GM12874 (cell line): ENCODE data around the gene PCDHB1.

ENCODE experiments used
- TF ChIP-seq, protein P1 (sequence below): IDR thresholded peaks from 2 replicates; pipeline ENCODE4 v1.5.1; 2011; ENCODE audit warnings: low read depth, mild to moderate bottlenecking, control low read depth, low read length, moderate library complexity; ENCODE audit not compliant: insufficient read depth

The PCDHB1 gene, protein sequence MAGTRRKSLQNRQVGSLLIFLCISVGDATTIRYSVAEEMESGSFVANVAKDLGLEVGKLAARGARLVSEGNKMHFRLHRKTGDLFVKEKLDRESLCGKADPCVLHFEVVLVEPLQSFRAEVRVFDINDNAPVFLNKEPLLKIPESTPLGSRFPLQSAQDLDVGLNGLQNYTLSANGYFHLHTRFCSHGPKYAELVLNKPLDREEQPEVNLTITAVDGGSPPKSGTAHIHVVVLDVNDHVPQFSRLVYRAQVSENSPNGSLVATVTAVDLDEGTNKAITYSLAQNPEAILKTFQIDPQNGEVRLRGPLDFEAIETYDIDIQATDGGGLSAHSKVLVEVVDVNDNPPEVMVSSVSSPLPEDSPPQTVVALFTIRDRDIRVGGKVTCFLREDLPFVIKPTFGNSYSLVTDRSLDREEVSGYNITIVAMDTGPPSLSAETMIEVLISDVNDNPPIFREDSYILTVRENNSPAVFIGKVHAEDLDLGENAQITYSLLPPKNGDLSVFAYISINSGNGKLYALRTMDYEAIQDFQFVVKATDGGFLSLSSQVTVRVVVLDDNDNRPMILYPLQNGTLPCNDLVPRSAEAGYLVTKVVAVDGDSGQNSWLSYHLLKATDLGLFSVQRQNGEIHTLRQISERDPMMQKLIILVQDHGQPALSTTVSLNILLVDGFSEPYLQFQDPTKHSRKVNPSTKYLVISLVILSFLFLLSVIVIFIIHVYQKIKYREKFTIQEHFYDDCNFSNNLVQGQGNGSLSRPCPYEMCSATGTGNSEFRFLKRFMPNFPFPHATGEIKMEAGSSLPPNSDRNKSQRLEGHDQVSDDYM

DNA sequence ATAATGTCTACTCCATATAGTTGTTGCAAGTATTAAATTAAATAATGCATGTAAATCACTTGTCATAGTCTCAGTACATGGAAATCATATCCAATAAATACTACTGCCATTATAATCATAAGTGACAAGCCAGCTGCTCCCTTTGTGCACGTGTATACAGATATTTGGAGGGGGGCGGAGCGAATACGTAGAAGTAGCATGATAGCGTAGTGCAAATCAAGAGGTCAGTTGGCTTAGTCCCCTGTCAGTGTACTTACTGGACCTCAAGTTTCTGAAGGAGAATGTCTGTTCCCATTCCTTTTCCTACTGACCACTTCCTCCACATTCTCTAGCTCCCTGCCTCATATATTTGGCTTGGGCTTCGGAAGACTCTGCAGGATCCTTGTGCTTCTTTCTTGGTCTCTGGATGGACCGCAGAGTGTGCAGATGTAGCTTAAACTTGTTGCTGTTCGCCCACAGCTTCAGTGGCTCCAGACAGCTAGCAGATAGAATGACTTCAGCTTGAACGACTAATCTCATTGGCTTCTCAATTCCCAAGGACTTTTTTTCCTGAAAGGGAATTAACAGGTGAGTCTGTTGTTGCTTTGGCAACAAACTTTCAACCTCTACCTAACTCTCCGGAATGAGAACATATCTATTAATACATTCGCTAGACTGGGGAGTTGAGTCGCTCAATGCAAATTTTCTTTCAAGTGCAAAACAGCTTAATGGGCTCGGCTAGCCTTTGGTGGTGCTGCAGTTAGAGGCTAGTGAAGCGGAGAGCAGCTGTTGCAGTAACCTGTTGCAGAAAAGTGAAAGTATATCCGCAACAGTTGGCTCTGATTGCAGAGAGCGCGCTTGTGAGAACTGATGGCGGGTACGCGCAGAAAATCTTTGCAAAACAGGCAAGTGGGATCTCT, at the start of gene PCDHB1:
PCDHB1 (plus strand) TSS at position 753 of the 899 bp plus-strand sequence; CDS start at position 850, 97 bp downstream.
- TF ChIP-seq, protein P1, sequence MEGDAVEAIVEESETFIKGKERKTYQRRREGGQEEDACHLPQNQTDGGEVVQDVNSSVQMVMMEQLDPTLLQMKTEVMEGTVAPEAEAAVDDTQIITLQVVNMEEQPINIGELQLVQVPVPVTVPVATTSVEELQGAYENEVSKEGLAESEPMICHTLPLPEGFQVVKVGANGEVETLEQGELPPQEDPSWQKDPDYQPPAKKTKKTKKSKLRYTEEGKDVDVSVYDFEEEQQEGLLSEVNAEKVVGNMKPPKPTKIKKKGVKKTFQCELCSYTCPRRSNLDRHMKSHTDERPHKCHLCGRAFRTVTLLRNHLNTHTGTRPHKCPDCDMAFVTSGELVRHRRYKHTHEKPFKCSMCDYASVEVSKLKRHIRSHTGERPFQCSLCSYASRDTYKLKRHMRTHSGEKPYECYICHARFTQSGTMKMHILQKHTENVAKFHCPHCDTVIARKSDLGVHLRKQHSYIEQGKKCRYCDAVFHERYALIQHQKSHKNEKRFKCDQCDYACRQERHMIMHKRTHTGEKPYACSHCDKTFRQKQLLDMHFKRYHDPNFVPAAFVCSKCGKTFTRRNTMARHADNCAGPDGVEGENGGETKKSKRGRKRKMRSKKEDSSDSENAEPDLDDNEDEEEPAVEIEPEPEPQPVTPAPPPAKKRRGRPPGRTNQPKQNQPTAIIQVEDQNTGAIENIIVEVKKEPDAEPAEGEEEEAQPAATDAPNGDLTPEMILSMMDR = no peak

GRCh38 chr5:141001446-141001843, 49.7 kb upstream of the PCDHB1 start:
- TF ChIP-seq, protein P1 = no peak

- TF ChIP-seq, protein P1 = no peak
Observed at GRCh38 chr5:141001844-141002604, 49.1 kb upstream of the PCDHB1 start.

- TF ChIP-seq, protein P1 = no peak
Observed at GRCh38 chr5:141002605-141002965, 48.6 kb upstream of the PCDHB1 start.

GRCh38 chr5:141003031-141003430, 48.1 kb upstream of the PCDHB1 start:
- TF ChIP-seq, protein P1 = no peak

- TF ChIP-seq, protein P1 = no peak
Observed at GRCh38 chr5:141003791-141004611, 47.2 kb upstream of the PCDHB1 start.
